ENCODE results near the gene RBM15. TPM values are rescaled to one million over a fixed set of nuclear protein-coding genes. Genes with fewer than 3 reads are reported as not detected.
A peak's percentile ranks its signal among the peaks of the same experiment; 100 is the strongest.

Gene RBM15
- total and polyA plus RNA-seq, 2 experiments from 2014 or later: 20.8 to 84.0 TPM

DNA sequence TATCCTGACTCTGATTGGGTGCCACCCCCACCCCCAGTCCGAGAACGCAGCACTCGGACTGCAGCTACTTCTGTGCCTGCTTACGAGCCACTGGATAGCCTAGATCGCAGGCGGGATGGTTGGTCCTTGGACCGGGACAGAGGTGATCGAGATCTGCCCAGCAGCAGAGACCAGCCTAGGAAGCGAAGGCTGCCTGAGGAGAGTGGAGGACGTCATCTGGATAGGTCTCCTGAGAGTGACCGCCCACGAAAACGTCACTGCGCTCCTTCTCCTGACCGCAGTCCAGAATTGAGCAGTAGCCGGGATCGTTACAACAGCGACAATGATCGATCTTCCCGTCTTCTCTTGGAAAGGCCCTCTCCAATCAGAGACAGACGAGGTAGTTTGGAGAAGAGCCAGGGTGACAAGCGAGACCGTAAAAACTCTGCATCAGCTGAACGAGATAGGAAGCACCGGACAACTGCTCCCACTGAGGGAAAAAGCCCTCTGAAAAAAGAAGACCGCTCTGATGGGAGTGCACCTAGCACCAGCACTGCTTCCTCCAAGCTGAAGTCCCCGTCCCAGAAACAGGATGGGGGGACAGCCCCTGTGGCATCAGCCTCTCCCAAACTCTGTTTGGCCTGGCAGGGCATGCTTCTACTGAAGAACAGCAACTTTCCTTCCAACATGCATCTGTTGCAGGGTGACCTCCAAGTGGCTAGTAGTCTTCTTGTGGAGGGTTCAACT, 2.1 kb downstream of the RBM15 start:
- H3K27ac Mint-ChIP-seq: no peak overlapping the region
- H2AFZ ChIP-seq: no peak overlapping the region
- H3K9me3 Mint-ChIP-seq: no peaks in the 10 kb centered on the region
- H4K20me1 ChIP-seq (replicated peaks; ENCODE audit: insufficient read depth): peaks cover 61% of the 10 kb centered on the region
- peak overlapping the region; percentile 89 for H3K4me2 ChIP-seq
- ATAC-seq: no peak
- H3K4me3 ChIP-seq: peak overlapping the region; percentile 57
- H3K4me1 ChIP-seq (ENCODE audit: insufficient read depth): peaks cover 57% of the 10 kb centered on the region
- no peak overlapping the region for H3K27ac ChIP-seq (ENCODE audit: low read depth)
- H3K36me3 ChIP-seq (ENCODE audit: insufficient read depth): no peaks in the 10 kb centered on the region; the same call in 1 of the 2 replicates
- H3K9me2 ChIP-seq (ENCODE audit: insufficient read depth): no peaks in the 10 kb centered on the region
- no peak for DNase-seq (ENCODE audit: low spot score)
- peaks cover 10% of the 10 kb centered on the region for H3K27me3 Mint-ChIP-seq (ENCODE audit: insufficient read depth, low read depth, poor library complexity)
- TF ChIP-seq, protein P1, sequence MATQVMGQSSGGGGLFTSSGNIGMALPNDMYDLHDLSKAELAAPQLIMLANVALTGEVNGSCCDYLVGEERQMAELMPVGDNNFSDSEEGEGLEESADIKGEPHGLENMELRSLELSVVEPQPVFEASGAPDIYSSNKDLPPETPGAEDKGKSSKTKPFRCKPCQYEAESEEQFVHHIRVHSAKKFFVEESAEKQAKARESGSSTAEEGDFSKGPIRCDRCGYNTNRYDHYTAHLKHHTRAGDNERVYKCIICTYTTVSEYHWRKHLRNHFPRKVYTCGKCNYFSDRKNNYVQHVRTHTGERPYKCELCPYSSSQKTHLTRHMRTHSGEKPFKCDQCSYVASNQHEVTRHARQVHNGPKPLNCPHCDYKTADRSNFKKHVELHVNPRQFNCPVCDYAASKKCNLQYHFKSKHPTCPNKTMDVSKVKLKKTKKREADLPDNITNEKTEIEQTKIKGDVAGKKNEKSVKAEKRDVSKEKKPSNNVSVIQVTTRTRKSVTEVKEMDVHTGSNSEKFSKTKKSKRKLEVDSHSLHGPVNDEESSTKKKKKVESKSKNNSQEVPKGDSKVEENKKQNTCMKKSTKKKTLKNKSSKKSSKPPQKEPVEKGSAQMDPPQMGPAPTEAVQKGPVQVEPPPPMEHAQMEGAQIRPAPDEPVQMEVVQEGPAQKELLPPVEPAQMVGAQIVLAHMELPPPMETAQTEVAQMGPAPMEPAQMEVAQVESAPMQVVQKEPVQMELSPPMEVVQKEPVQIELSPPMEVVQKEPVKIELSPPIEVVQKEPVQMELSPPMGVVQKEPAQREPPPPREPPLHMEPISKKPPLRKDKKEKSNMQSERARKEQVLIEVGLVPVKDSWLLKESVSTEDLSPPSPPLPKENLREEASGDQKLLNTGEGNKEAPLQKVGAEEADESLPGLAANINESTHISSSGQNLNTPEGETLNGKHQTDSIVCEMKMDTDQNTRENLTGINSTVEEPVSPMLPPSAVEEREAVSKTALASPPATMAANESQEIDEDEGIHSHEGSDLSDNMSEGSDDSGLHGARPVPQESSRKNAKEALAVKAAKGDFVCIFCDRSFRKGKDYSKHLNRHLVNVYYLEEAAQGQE (IDR thresholded peaks at IDR 0.05; ENCODE audit: unreplicated experiment): no peak
- TF ChIP-seq, protein P2, sequence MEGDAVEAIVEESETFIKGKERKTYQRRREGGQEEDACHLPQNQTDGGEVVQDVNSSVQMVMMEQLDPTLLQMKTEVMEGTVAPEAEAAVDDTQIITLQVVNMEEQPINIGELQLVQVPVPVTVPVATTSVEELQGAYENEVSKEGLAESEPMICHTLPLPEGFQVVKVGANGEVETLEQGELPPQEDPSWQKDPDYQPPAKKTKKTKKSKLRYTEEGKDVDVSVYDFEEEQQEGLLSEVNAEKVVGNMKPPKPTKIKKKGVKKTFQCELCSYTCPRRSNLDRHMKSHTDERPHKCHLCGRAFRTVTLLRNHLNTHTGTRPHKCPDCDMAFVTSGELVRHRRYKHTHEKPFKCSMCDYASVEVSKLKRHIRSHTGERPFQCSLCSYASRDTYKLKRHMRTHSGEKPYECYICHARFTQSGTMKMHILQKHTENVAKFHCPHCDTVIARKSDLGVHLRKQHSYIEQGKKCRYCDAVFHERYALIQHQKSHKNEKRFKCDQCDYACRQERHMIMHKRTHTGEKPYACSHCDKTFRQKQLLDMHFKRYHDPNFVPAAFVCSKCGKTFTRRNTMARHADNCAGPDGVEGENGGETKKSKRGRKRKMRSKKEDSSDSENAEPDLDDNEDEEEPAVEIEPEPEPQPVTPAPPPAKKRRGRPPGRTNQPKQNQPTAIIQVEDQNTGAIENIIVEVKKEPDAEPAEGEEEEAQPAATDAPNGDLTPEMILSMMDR (conservative IDR thresholded peaks at IDR 0.05; ENCODE audit: low read depth in 2 of 2): no peak
- no peak for TF ChIP-seq EZH2 (IDR thresholded peaks at IDR 0.05; ENCODE audit: low read depth, unreplicated experiment)
- TF ChIP-seq ZNF114 (CRISPR knock-in tag; IDR thresholded peaks at IDR 0.05): no peak
- no peak for TF ChIP-seq STAT1 (IDR thresholded peaks at IDR 0.05; ENCODE audit: unreplicated experiment)
- TF ChIP-seq POLR2AphosphoS5 (IDR thresholded peaks at IDR 0.05; ENCODE audit: low read depth): no peak
- no peak for TF ChIP-seq ZNF331 (CRISPR knock-in tag; IDR thresholded peaks at IDR 0.05; ENCODE audit: low read depth)
- TF ChIP-seq EZH2phosphoT487 (IDR thresholded peaks at IDR 0.05; ENCODE audit: unreplicated experiment): no peak
- TF ChIP-seq NANOG (IDR thresholded peaks at IDR 0.05; ENCODE audit: borderline replicate concordance): no peak
- TF ChIP-seq, protein P3, sequence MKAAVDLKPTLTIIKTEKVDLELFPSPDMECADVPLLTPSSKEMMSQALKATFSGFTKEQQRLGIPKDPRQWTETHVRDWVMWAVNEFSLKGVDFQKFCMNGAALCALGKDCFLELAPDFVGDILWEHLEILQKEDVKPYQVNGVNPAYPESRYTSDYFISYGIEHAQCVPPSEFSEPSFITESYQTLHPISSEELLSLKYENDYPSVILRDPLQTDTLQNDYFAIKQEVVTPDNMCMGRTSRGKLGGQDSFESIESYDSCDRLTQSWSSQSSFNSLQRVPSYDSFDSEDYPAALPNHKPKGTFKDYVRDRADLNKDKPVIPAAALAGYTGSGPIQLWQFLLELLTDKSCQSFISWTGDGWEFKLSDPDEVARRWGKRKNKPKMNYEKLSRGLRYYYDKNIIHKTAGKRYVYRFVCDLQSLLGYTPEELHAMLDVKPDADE (IDR thresholded peaks at IDR 0.05): no peak
- TF ChIP-seq, protein P4, sequence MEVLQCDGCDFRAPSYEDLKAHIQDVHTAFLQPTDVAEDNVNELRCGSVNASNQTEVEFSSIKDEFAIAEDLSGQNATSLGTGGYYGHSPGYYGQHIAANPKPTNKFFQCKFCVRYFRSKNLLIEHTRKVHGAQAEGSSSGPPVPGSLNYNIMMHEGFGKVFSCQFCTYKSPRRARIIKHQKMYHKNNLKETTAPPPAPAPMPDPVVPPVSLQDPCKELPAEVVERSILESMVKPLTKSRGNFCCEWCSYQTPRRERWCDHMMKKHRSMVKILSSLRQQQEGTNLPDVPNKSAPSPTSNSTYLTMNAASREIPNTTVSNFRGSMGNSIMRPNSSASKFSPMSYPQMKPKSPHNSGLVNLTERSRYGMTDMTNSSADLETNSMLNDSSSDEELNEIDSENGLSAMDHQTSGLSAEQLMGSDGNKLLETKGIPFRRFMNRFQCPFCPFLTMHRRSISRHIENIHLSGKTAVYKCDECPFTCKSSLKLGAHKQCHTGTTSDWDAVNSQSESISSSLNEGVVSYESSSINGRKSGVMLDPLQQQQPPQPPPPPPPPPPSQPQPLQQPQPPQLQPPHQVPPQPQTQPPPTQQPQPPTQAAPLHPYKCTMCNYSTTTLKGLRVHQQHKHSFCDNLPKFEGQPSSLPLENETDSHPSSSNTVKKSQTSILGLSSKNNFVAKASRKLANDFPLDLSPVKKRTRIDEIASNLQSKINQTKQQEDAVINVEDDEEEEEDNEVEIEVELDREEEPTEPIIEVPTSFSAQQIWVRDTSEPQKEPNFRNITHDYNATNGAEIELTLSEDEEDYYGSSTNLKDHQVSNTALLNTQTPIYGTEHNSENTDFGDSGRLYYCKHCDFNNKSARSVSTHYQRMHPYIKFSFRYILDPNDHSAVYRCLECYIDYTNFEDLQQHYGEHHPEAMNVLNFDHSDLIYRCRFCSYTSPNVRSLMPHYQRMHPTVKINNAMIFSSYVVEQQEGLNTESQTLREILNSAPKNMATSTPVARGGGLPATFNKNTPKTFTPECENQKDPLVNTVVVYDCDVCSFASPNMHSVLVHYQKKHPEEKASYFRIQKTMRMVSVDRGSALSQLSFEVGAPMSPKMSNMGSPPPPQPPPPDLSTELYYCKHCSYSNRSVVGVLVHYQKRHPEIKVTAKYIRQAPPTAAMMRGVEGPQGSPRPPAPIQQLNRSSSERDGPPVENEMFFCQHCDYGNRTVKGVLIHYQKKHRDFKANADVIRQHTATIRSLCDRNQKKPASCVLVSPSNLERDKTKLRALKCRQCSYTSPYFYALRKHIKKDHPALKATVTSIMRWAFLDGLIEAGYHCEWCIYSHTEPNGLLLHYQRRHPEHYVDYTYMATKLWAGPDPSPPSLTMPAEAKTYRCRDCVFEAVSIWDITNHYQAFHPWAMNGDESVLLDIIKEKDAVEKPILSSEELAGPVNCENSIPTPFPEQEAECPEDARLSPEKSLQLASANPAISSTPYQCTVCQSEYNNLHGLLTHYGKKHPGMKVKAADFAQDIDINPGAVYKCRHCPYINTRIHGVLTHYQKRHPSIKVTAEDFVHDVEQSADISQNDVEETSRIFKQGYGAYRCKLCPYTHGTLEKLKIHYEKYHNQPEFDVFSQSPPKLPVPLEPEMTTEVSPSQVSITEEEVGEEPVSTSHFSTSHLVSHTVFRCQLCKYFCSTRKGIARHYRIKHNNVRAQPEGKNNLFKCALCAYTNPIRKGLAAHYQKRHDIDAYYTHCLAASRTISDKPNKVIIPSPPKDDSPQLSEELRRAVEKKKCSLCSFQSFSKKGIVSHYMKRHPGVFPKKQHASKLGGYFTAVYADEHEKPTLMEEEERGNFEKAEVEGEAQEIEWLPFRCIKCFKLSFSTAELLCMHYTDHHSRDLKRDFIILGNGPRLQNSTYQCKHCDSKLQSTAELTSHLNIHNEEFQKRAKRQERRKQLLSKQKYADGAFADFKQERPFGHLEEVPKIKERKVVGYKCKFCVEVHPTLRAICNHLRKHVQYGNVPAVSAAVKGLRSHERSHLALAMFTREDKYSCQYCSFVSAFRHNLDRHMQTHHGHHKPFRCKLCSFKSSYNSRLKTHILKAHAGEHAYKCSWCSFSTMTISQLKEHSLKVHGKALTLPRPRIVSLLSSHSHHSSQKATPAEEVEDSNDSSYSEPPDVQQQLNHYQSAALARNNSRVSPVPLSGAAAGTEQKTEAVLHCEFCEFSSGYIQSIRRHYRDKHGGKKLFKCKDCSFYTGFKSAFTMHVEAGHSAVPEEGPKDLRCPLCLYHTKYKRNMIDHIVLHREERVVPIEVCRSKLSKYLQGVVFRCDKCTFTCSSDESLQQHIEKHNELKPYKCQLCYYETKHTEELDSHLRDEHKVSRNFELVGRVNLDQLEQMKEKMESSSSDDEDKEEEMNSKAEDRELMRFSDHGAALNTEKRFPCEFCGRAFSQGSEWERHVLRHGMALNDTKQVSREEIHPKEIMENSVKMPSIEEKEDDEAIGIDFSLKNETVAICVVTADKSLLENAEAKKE (CRISPR knock-in tag; IDR thresholded peaks at IDR 0.05): no peak
- no peak for TF ChIP-seq JUNB (IDR thresholded peaks at IDR 0.05; ENCODE audit: unreplicated experiment)
- no peak for TF ChIP-seq CREB1 (CRISPR knock-in tag; IDR thresholded peaks at IDR 0.05; ENCODE audit: low read depth)
- H3K4me3 Mint-ChIP-seq: no peak overlapping the region
- no peaks in the 10 kb centered on the region for H3K27me3 ChIP-seq (ENCODE audit: insufficient read depth)
- peaks cover 72% of the 10 kb centered on the region for H3K79me2 ChIP-seq (replicated peaks; ENCODE audit: insufficient read depth)
- H3F3A ChIP-seq (replicated peaks; ENCODE audit: low read depth): no peaks in the 10 kb centered on the region
- H3K4me1 Mint-ChIP-seq: peaks cover 59% of the 10 kb centered on the region
- H3K36me3 Mint-ChIP-seq (ENCODE audit: low read depth): peaks cover 53% of the 10 kb centered on the region
